ENCODE measurements around the gene RNU2-1. TPM values are rescaled to one million over a fixed set of nuclear protein-coding genes. Genes with fewer than 3 reads are reported as not detected.

Gene RNU2-1
- polyA plus RNA-seq, 1 donor (not counting 4 experiments of a cell fraction or from before 2014, with no cell fraction given) = not detected

DNA sequence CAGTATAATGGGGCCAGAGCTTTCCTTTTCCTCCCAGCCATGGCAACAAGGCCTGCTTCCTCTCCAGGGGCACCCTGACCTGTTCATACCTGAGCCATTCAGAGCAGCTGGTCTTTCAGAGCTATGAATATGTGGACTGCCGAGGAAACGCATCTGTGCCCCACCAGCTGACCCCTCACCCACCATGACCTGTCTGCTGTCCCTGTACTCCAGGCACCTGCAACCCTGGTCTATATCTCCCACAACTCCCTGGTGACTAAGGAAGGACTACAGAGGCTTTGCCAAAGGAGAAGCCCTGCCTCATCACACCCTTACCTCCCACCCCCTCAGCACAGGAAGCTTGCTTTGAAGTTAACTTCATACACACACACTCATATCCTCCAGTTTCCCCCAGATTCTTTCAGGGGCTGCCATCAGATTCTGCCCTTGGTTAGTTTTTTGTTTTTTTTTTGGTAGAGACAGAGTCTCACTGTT, 16.1 kb downstream of the RNU2-1 start:
- Histone ChIP-seq H3K27ac (ENCODE audit: control insufficient read depth, insufficient read depth, low read length) (no peak overlapping the region), H3K4me3 (ENCODE audit: control insufficient read depth in 2 of 3, extremely low read depth in 1 of 3, insufficient read depth in 2 of 3, low read depth in 1 of 3, low read length in 3 of 3) (no peak overlapping the region), H3K9me1 (ENCODE audit: control insufficient read depth, extremely low read depth, insufficient read depth, low read length) (no peaks in the 10 kb centered on the region), H3K9ac (ENCODE audit: control insufficient read depth, extremely low read depth, insufficient read depth, low read length) (no peak overlapping the region), H3K4me2 (ENCODE audit: control insufficient read depth, extremely low read depth, insufficient read depth, low read depth, low read length) (no peak overlapping the region), H2AFZ (ENCODE audit: control insufficient read depth, low read length) (no peak overlapping the region), H3K9me3 (ENCODE audit: control insufficient read depth, low read depth, low read length) (no peaks in the 10 kb centered on the region), H4K20me1 (ENCODE audit: control insufficient read depth, extremely low read depth, insufficient read depth, low read length) (no peaks in the 10 kb centered on the region), H3K36me3 (ENCODE audit: control insufficient read depth in 2 of 2, extremely low read depth in 1 of 2, insufficient read depth in 2 of 2, low read length in 2 of 2) (peaks cover 8 to 18% of the 10 kb centered on the region in 2 experiments), H3K4me1 (ENCODE audit: control insufficient read depth, extremely low read depth, insufficient read depth, low read length) (peaks cover 6% of the 10 kb centered on the region), H3K27me3 (ENCODE audit: control insufficient read depth, extremely low read depth, insufficient read depth, low read length) (no peaks in the 10 kb centered on the region), H3K79me2 (ENCODE audit: control insufficient read depth, insufficient read depth, low read length) (no peaks in the 10 kb centered on the region)
- dilution Hi-C loops (cut with MboI; ENCODE audit: extremely low pct_ligation_motif_present, low sequenced_read_pairs) = no loop called here
- TF ChIP-seq, protein P1, sequence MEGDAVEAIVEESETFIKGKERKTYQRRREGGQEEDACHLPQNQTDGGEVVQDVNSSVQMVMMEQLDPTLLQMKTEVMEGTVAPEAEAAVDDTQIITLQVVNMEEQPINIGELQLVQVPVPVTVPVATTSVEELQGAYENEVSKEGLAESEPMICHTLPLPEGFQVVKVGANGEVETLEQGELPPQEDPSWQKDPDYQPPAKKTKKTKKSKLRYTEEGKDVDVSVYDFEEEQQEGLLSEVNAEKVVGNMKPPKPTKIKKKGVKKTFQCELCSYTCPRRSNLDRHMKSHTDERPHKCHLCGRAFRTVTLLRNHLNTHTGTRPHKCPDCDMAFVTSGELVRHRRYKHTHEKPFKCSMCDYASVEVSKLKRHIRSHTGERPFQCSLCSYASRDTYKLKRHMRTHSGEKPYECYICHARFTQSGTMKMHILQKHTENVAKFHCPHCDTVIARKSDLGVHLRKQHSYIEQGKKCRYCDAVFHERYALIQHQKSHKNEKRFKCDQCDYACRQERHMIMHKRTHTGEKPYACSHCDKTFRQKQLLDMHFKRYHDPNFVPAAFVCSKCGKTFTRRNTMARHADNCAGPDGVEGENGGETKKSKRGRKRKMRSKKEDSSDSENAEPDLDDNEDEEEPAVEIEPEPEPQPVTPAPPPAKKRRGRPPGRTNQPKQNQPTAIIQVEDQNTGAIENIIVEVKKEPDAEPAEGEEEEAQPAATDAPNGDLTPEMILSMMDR (optimal IDR thresholded peaks at IDR 0.05 in 1 of 3, IDR thresholded peaks at IDR 0.05 in 1 of 3, conservative IDR thresholded peaks at IDR 0.05 in 1 of 3; ENCODE audit: extremely low read depth in 1 of 3, insufficient read depth in 2 of 3, low read length in 3 of 3) = no peak
- no peak for TF ChIP-seq EZH2 (IDR thresholded peaks at IDR 0.05; ENCODE audit: low read length)
- DNase-seq (ENCODE audit: low read depth, low spot score) = no peak
- no peak for FAIRE-seq

DNA sequence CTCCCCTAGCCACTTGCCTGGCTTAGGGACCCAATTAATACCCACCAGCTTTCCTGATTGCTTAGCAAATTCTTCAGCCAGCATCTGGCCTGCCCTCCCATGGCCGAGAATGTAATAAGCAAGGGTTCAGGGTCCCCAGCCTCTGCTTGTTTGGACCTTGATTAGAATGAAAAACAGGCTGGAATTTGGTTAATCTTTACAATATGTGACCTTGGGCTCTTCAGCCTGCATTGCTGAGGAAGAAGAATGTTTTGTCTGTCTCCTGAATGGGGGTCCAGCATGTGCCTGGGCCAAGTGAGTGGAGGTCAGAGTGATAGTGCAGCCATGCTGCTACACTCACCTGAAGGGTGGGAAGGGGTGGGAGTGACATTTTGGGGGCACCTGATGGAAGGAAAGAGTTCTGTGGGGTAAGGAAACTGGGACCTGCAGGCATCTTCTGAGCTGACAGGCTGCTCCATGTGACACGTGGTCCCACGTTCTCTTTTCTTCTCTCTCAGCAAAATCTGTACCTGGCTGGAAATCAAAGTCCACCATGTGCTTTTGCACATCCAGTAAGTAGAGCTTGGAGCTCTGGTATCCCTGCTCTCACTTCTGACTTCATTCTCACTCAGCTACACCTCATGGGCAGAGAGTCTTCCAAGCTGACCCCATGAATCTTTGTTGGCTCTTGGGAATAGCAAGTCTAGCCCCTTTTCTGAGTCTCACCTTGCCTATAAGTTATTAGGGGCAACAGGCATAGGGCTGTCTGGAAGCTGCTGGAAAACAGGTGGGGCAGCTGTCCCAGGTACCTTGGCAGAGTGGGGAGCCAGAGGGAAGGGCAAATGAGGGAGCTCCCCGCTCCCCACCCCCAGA, 16.8 kb downstream of the RNU2-1 start:
- FAIRE-seq (no peak), DNase-seq (ENCODE audit: low read depth, low spot score) (no peak)
- TF ChIP-seq, protein P1 (optimal IDR thresholded peaks at IDR 0.05 in 1 of 3, IDR thresholded peaks at IDR 0.05 in 1 of 3, conservative IDR thresholded peaks at IDR 0.05 in 1 of 3; ENCODE audit: extremely low read depth in 1 of 3, insufficient read depth in 2 of 3, low read length in 3 of 3) = no peak
- TF ChIP-seq EZH2 (IDR thresholded peaks at IDR 0.05; ENCODE audit: low read length) = no peak
- H3K9ac ChIP-seq (ENCODE audit: control insufficient read depth, extremely low read depth, insufficient read depth, low read length) = no peak overlapping the region
- H3K9me1 ChIP-seq (ENCODE audit: control insufficient read depth, extremely low read depth, insufficient read depth, low read length) = no peaks in the 10 kb centered on the region
- H3K27me3 ChIP-seq (ENCODE audit: control insufficient read depth, extremely low read depth, insufficient read depth, low read length) = no peaks in the 10 kb centered on the region
- H3K4me3 ChIP-seq (ENCODE audit: control insufficient read depth in 2 of 3, extremely low read depth in 1 of 3, insufficient read depth in 2 of 3, low read depth in 1 of 3, low read length in 3 of 3) = no peak overlapping the region
- no peak overlapping the region for H2AFZ ChIP-seq (ENCODE audit: control insufficient read depth, low read length)
- peaks cover 12% of the 10 kb centered on the region for H3K4me1 ChIP-seq (ENCODE audit: control insufficient read depth, extremely low read depth, insufficient read depth, low read length)
- H3K79me2 ChIP-seq (ENCODE audit: control insufficient read depth, insufficient read depth, low read length) = no peaks in the 10 kb centered on the region
- dilution Hi-C loops (cut with MboI; ENCODE audit: extremely low pct_ligation_motif_present, low sequenced_read_pairs) = no loop called here
- H4K20me1 ChIP-seq (ENCODE audit: control insufficient read depth, extremely low read depth, insufficient read depth, low read length) = no peaks in the 10 kb centered on the region
- peaks cover 8 to 18% of the 10 kb centered on the region in 2 experiments for H3K36me3 ChIP-seq (ENCODE audit: control insufficient read depth in 2 of 2, extremely low read depth in 1 of 2, insufficient read depth in 2 of 2, low read length in 2 of 2)
- H3K9me3 ChIP-seq (ENCODE audit: control insufficient read depth, low read depth, low read length) = no peaks in the 10 kb centered on the region
- H3K27ac ChIP-seq (ENCODE audit: control insufficient read depth, insufficient read depth, low read length) = no peak overlapping the region
- no peak overlapping the region for H3K4me2 ChIP-seq (ENCODE audit: control insufficient read depth, extremely low read depth, insufficient read depth, low read depth, low read length)
